H1 (cell line): ENCODE measurements around the gene COL5A1. TPM values are rescaled to one million over a fixed set of nuclear protein-coding genes. Genes with fewer than 3 reads are reported as not detected.

Source experiments
- BRCA1 ChIP-seq: IDR thresholded peaks from 2 replicates; pipeline ENCODE4 v1.6.1; 2012; ENCODE audit warnings: low read depth, low read length, improper control_type of control experiment
- CREB1 ChIP-seq: IDR thresholded peaks from 2 replicates; pipeline ENCODE4 v1.6.1; 2012; ENCODE audit warnings: inconsistent platforms
- EGR1 ChIP-seq: IDR thresholded peaks from 2 replicates; pipeline ENCODE4 v1.6.1; 2011; ENCODE audit warnings: low read depth, low read length, borderline replicate concordance
- KDM4A ChIP-seq: IDR thresholded peaks from one replicate; pipeline ENCODE4 v1.7.1; 2012; ENCODE audit warnings: low read depth, mild to moderate bottlenecking, moderate library complexity, low read length, inconsistent platforms; ENCODE audit not compliant: severe bottlenecking
- SIX5 ChIP-seq: IDR thresholded peaks from 2 replicates; pipeline ENCODE4 v1.6.1; 2011; ENCODE audit warnings: mild to moderate bottlenecking, low read depth, low read length
- SP2 ChIP-seq: IDR thresholded peaks from 2 replicates; pipeline ENCODE4 v1.6.1; 2012; ENCODE audit warnings: mild to moderate bottlenecking, low read length, inconsistent platforms
- YY1 ChIP-seq: IDR thresholded peaks from 2 replicates; pipeline ENCODE4 v1.6.1; 2011; ENCODE audit warnings: low read depth, mild to moderate bottlenecking, low read length
- polyA plus RNA-seq, 7 experiments: library from polyadenylated mRNA; depleted of rRNA in 3 of 7; stranded (reverse) in 5 of 7; unstranded in 2 of 7; fragments of >200 nt in 5 of 7; fragments of 200-250 nt in 2 of 7; gene quantifications; 1 replicate in 5 of 7; 2 replicates in 1 of 7; 4 replicates in 1 of 7; pipeline versions ENCODE4 v1.2.1 to v1.2.3, GENCODE V29; 2011 to 2013; ENCODE audit warnings: missing spikeins in 2 of 7, mixed read lengths in 2 of 7
- total RNA-seq: library from RNA; stranded (reverse); fragmentation: NEBNext Ultra II Directional; extraction: Animal tissue kit (Norgen Biotek cat#: 25700); gene quantifications from 2 replicates; pipeline ENCODE4 v1.2.1, GENCODE V29; 2021

COL5A1 gene
- total and polyA plus RNA-seq, 2 of the 8 experiments (the other 6 are each of a cell fraction or from before 2014, with no cell fraction given) = 3.8 to 12.0 TPM

- TF ChIP-seq BRCA1 (no peak), EGR1 (no peak), CREB1 (no peak), YY1 (no peak), SIX5 (no peak), SP2 (no peak), KDM4A (no peak)
Observed at GRCh38 chr9:134837529-134837928, 195.9 kb downstream of the COL5A1 start (continued).
